Measurements from ENCODE around the gene PARD3B. TPM values are rescaled to one million over a fixed set of nuclear protein-coding genes. Genes with fewer than 3 reads are reported as not detected.

PARD3B gene
- total and polyA plus RNA-seq, 10 of the 15 experiments (the other 5 are each of a cell fraction or from before 2014, with no cell fraction given) = 0.01 to 0.54 (median 0.07) TPM; not detected in 7

DNA sequence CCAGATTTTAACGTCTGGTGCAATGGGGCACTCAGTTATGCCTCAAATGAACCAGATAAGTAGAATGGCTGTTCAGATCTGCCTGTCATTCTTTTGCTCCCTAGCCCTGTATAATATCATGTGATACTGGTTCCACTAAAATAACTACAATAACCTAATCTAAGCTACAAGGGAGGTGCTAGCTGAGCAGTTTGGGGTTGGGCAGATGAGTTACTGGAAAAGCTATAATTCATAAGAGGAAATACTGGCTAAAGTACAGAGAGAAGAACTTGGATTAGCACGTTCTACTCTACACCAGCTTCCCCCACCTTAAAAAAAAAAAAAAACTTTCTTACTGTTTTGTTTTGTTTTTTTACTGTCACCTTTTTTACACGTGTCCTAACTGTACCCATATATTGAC lies 953.7 kb downstream of the PARD3B start:
- no peak for ATAC-seq
- TF ChIP-seq, protein P1, sequence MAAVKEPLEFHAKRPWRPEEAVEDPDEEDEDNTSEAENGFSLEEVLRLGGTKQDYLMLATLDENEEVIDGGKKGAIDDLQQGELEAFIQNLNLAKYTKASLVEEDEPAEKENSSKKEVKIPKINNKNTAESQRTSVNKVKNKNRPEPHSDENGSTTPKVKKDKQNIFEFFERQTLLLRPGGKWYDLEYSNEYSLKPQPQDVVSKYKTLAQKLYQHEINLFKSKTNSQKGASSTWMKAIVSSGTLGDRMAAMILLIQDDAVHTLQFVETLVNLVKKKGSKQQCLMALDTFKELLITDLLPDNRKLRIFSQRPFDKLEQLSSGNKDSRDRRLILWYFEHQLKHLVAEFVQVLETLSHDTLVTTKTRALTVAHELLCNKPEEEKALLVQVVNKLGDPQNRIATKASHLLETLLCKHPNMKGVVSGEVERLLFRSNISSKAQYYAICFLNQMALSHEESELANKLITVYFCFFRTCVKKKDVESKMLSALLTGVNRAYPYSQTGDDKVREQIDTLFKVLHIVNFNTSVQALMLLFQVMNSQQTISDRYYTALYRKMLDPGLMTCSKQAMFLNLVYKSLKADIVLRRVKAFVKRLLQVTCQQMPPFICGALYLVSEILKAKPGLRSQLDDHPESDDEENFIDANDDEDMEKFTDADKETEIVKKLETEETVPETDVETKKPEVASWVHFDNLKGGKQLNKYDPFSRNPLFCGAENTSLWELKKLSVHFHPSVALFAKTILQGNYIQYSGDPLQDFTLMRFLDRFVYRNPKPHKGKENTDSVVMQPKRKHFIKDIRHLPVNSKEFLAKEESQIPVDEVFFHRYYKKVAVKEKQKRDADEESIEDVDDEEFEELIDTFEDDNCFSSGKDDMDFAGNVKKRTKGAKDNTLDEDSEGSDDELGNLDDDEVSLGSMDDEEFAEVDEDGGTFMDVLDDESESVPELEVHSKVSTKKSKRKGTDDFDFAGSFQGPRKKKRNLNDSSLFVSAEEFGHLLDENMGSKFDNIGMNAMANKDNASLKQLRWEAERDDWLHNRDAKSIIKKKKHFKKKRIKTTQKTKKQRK (IDR thresholded peaks at IDR 0.05; ENCODE audit: low read depth, low read length) = no peak
- TF ChIP-seq, protein P2, sequence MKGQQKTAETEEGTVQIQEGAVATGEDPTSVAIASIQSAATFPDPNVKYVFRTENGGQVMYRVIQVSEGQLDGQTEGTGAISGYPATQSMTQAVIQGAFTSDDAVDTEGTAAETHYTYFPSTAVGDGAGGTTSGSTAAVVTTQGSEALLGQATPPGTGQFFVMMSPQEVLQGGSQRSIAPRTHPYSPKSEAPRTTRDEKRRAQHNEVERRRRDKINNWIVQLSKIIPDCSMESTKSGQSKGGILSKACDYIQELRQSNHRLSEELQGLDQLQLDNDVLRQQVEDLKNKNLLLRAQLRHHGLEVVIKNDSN (IDR thresholded peaks at IDR 0.05; ENCODE audit: borderline replicate concordance, extremely low read length, insufficient read depth, low read depth, low read length) = no peak
- TF ChIP-seq NFYA (IDR thresholded peaks at IDR 0.05; ENCODE audit: borderline replicate concordance, low read depth, low read length) = no peak
- no peak for TF ChIP-seq PAX5 (IDR thresholded peaks at IDR 0.05; ENCODE audit: borderline replicate concordance, low read depth, low read length)
- no peak for TF ChIP-seq HDGF (IDR thresholded peaks at IDR 0.05)
- TF ChIP-seq TCF3 (IDR thresholded peaks at IDR 0.05; ENCODE audit: borderline replicate concordance, insufficient read depth, low read depth, low read length) = no peak
- TF ChIP-seq KLF5 (IDR thresholded peaks at IDR 0.05; ENCODE audit: partially characterized antibody) = no peak
- TF ChIP-seq TARDBP (IDR thresholded peaks at IDR 0.05; ENCODE audit: borderline replicate concordance) = no peak
- TF ChIP-seq RAD51 (IDR thresholded peaks at IDR 0.05) = no peak
- TF ChIP-seq YY1 (IDR thresholded peaks at IDR 0.05; ENCODE audit: low read depth, low read length) = no peak
- TF ChIP-seq, protein P3, sequence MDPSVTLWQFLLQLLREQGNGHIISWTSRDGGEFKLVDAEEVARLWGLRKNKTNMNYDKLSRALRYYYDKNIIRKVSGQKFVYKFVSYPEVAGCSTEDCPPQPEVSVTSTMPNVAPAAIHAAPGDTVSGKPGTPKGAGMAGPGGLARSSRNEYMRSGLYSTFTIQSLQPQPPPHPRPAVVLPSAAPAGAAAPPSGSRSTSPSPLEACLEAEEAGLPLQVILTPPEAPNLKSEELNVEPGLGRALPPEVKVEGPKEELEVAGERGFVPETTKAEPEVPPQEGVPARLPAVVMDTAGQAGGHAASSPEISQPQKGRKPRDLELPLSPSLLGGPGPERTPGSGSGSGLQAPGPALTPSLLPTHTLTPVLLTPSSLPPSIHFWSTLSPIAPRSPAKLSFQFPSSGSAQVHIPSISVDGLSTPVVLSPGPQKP (IDR thresholded peaks at IDR 0.05; ENCODE audit: low read depth, low read length) = no peak
- TF ChIP-seq NBN (IDR thresholded peaks at IDR 0.05) = no peak
- no peak for TF ChIP-seq CBFB (IDR thresholded peaks at IDR 0.05; ENCODE audit: low read depth)
- TF ChIP-seq, protein P4, sequence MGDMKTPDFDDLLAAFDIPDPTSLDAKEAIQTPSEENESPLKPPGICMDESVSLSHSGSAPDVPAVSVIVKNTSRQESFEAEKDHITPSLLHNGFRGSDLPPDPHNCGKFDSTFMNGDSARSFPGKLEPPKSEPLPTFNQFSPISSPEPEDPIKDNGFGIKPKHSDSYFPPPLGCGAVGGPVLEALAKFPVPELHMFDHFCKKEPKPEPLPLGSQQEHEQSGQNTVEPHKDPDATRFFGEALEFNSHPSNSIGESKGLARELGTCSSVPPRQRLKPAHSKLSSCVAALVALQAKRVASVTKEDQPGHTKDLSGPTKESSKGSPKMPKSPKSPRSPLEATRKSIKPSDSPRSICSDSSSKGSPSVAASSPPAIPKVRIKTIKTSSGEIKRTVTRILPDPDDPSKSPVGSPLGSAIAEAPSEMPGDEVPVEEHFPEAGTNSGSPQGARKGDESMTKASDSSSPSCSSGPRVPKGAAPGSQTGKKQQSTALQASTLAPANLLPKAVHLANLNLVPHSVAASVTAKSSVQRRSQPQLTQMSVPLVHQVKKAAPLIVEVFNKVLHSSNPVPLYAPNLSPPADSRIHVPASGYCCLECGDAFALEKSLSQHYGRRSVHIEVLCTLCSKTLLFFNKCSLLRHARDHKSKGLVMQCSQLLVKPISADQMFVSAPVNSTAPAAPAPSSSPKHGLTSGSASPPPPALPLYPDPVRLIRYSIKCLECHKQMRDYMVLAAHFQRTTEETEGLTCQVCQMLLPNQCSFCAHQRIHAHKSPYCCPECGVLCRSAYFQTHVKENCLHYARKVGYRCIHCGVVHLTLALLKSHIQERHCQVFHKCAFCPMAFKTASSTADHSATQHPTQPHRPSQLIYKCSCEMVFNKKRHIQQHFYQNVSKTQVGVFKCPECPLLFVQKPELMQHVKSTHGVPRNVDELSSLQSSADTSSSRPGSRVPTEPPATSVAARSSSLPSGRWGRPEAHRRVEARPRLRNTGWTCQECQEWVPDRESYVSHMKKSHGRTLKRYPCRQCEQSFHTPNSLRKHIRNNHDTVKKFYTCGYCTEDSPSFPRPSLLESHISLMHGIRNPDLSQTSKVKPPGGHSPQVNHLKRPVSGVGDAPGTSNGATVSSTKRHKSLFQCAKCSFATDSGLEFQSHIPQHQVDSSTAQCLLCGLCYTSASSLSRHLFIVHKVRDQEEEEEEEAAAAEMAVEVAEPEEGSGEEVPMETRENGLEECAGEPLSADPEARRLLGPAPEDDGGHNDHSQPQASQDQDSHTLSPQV (IDR thresholded peaks at IDR 0.05) = no peak
- no peak for TF ChIP-seq MEF2B (IDR thresholded peaks at IDR 0.05; ENCODE audit: partially characterized antibody, poor library complexity, severe bottlenecking)
- no peak for TF ChIP-seq CHD2 (IDR thresholded peaks at IDR 0.05; ENCODE audit: borderline replicate concordance, low read depth, low read length)

More for the DNA sequence above, 953.7 kb downstream of the PARD3B start:
- no peaks in the 10 kb centered on the region for H3K27me3 ChIP-seq (replicated peaks in 1 of 2; ENCODE audit: control insufficient read depth in 2 of 2, insufficient read depth in 2 of 2, low read length in 1 of 2)
- intact Hi-C loops (cut with micrococcal nuclease; ENCODE audit: unreplicated experiment) (no loop called here), in situ Hi-C loops (cut with MboI) (no loop called here)
- no peak overlapping the region for H3K27ac ChIP-seq (ENCODE audit: control insufficient read depth, insufficient read depth)
- 9% methylated on average over 3 of the region's 3 CpGs for WGBS (ENCODE audit: insufficient coverage, insufficient replicate concordance, low lambda C conversion rate, missing lambda C conversion rate)
- no peaks in the 10 kb centered on the region for H3K9me3 ChIP-seq (replicated peaks; ENCODE audit: control insufficient read depth, insufficient read depth, low read length)
- POLR2A ChIA-PET = no interaction called here
- no peaks in the 10 kb centered on the region for H4K20me1 ChIP-seq (ENCODE audit: control insufficient read depth, insufficient read depth)
- BruUV-seq (replicated peaks) = no TSS peak
- no peak overlapping the region for H3K4me2 ChIP-seq (ENCODE audit: control insufficient read depth, insufficient read depth)
- SMC1A ChIA-PET (ENCODE audit: uncharacterized antibody, unreplicated experiment) = no interaction called here
- H3K36me3 ChIP-seq (ENCODE audit: control insufficient read depth in 2 of 2, insufficient read depth in 2 of 2, low read length in 1 of 2) = no peaks in the 10 kb centered on the region
- DNase-seq (ENCODE audit: low read depth, low spot score) (no peak), FAIRE-seq (no peak)
- no peak overlapping the region for H3K9ac ChIP-seq (ENCODE audit: control insufficient read depth, insufficient read depth, low read length)
- no peaks in the 10 kb centered on the region for H3K4me1 ChIP-seq (ENCODE audit: control insufficient read depth, insufficient read depth, low read length)
- H3K4me3 ChIP-seq = no peak overlapping the region
- CTCF ChIA-PET = no interaction called here
- H3K79me2 ChIP-seq (ENCODE audit: control insufficient read depth, insufficient read depth, low read length) = no peaks in the 10 kb centered on the region
- H2AFZ ChIP-seq (ENCODE audit: control insufficient read depth, low read depth, low read length) = no peak overlapping the region
- RAD21 ChIA-PET (ENCODE audit: unreplicated experiment) = no interaction called here
